HFFc6 (cell line): ENCODE measurements around the gene PRSS36. TPM values are rescaled to one million over a fixed set of nuclear protein-coding genes. Genes with fewer than 3 reads are reported as not detected.

Source experiments
- DNase-seq: peaks from one replicate; pipeline ENCODE4 v3.0.0-alpha.2; 2018
- H3K27ac Mint-ChIP-seq: 2 replicates; pipeline ENCODE4 v1.8.0; 2020; ENCODE audit warnings: mild to moderate bottlenecking, mixed read lengths
- H3K27me3 Mint-ChIP-seq: 2 replicates; pipeline ENCODE4 v1.8.0; 2021; ENCODE audit warnings: mild to moderate bottlenecking, moderate library complexity, mixed read lengths; ENCODE audit not compliant: insufficient read depth
- H3K36me3 Mint-ChIP-seq: 2 replicates; pipeline ENCODE4 v1.8.0; 2021; ENCODE audit warnings: low read depth, mixed read lengths
- H3K4me1 Mint-ChIP-seq: 2 replicates; pipeline ENCODE4 v1.8.0; 2020; ENCODE audit warnings: low read depth, mixed read lengths
- H3K4me3 Mint-ChIP-seq: 2 replicates; pipeline ENCODE4 v1.8.0; 2020; ENCODE audit warnings: mild to moderate bottlenecking, moderate library complexity, mixed read lengths
- H3K9me3 Mint-ChIP-seq: 2 replicates; pipeline ENCODE4 v1.8.0; 2020; ENCODE audit warnings: mild to moderate bottlenecking, mixed read lengths
- CTCF ChIP-seq: fragments of 200-600 bp; sonication (generic); IDR thresholded peaks from 2 replicates; pipeline ENCODE4 v1.5.0; 2021; ENCODE audit warnings: antibody characterized with exemption, mild to moderate bottlenecking
- total RNA-seq, 6 experiments: library from RNA; stranded (reverse); fragmentation: NEBNext Ultra II Directional; extraction: Animal tissue kit (Norgen Biotek cat#: 25700); gene quantifications; 2 replicates in 1 of 6; 3 replicates in 5 of 6; pipeline ENCODE4 v1.2.3, GENCODE V29; 2021

PRSS36 gene
- total RNA-seq, 6 experiments from 2014 or later: 0.38 to 0.60 (median 0.47) TPM; not detected in 2

DNA sequence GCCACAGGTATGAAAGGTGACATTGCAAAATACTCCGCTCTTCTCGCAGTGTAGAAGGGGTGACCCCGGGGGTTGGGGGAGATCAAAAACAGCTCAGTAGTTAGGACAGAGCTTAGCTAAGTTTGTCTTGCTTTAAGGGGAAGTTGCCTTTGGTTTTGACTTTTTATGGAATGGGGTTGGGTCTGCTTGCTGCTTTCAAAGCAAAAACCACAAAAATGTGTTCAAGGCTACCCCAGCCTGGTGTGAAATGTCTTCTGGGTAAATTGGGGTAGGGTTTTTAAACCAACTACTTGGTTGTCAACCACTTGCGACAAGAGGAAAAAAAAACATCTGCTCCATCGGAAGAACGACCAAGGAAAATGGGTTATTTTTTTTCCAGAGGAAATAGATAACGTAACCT, 36.3 kb upstream of the PRSS36 start:
- TF ChIP-seq CTCF: no peak
- peaks cover 65% of the 10 kb centered on the region for H3K4me1 Mint-ChIP-seq
- no peak for DNase-seq
- peaks cover 96% of the 10 kb centered on the region for H3K36me3 Mint-ChIP-seq
- H3K27ac Mint-ChIP-seq: peak overlapping the region; percentile 74
- no peaks in the 10 kb centered on the region for H3K9me3 Mint-ChIP-seq
- peaks cover 21% of the 10 kb centered on the region for H3K27me3 Mint-ChIP-seq
- H3K4me3 Mint-ChIP-seq: peak overlapping the region; percentile 37

DNA sequence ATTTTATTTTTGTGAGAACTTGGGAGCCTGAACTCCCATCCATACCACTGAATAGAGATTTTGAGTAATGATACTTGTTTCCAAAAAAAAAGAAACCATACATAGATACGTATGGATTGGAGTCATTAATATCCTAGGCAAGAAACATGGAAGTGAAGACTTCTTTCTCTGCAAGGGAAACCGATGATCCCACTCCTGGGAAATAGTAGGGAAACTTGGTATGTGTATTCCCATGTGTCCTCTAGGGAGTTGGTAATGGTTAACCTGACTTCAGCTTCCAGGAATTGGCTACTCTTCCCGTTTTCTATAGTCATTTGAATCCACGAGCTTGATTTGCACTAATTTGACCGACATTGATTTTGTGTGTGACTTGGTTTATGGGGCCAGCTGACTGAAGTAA, 35.5 kb upstream of the PRSS36 start:
- Mint-ChIP-seq H3K27ac (peak overlapping the region; percentile 66), H3K27me3 (peaks cover 21% of the 10 kb centered on the region), H3K4me3 (peak overlapping the region; percentile 37; the same call in 1 of the 2 replicates), H3K9me3 (no peaks in the 10 kb centered on the region), H3K36me3 (peaks cover 92% of the 10 kb centered on the region), H3K4me1 (peaks cover 64% of the 10 kb centered on the region)
- no peak for DNase-seq
- no peak for TF ChIP-seq CTCF

GRCh38 chr16:31184888-31185287, 35.0 kb upstream of the PRSS36 start:
- Mint-ChIP-seq H3K9me3 (no peaks in the 10 kb centered on the region), H3K27me3 (peaks cover 22% of the 10 kb centered on the region), H3K36me3 (peaks cover 88% of the 10 kb centered on the region), H3K4me1 (peaks cover 60% of the 10 kb centered on the region), H3K4me3 (peak overlapping the region; percentile 30), H3K27ac (peak overlapping the region; percentile 66)
- DNase-seq: no peak
- TF ChIP-seq CTCF: no peak

DNA sequence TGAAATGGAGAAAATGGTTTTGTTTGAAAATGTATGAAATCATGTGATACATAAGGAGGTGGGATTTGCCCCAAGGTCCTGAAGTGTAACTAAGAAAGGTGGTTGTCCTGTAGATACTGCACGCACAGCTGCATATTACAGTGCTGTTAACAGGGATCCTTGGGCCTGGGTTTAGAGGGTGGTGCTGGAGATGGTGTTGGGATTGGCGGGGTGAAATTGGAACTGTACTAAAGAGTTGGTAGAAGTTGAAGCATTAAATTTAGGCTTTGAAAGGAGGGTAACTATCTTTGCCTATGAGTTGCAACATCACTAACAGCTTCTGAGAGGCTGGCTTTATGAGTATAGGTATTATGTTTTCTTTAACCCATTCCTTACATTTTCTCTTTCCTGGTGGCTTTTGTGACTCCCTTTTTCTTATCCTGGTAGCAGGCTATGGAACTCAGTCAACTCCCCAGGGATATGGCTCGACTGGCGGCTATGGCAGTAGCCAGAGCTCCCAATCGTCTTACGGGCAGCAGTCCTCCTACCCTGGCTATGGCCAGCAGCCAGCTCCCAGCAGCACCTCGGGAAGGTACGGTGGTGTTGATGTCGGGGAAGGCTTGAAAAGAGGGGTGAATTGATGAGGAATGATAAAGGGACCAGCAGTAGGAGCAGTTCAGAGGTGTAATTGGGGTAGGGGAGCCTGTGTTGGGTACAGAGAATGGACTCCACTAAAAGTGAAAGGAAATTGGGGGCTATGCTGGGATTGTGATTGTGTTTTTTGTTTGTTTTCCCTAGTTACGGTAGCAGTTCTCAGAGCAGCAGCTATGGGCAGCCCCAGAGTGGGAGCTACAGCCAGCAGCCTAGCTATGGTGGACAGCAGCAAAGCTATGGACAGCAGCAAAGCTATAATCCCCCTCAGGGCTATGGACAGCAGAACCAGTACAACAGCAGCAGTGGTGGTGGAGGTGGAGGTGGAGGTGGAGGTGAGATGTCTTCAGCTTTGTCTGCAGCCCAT, 33.9 kb upstream of the PRSS36 start:
- no peaks in the 10 kb centered on the region for H3K9me3 Mint-ChIP-seq
- peaks cover 76% of the 10 kb centered on the region for H3K36me3 Mint-ChIP-seq
- DNase-seq: no peak
- peaks cover 22% of the 10 kb centered on the region for H3K27me3 Mint-ChIP-seq
- peaks cover 63% of the 10 kb centered on the region for H3K4me1 Mint-ChIP-seq
- no peak for TF ChIP-seq CTCF
- H3K4me3 Mint-ChIP-seq: peak overlapping the region; percentile 98
- H3K27ac Mint-ChIP-seq: peak overlapping the region; percentile 99

GRCh38 chr16:31182391-31182790, 32.5 kb upstream of the PRSS36 start:
- no peak for DNase-seq

More at GRCh38 chr16:31182391-31182790, 32.5 kb upstream of the PRSS36 start:
- H3K4me3 Mint-ChIP-seq: peak overlapping the region; percentile 98
- peaks cover 64% of the 10 kb centered on the region for H3K36me3 Mint-ChIP-seq
- peak overlapping the region; percentile 99 for H3K27ac Mint-ChIP-seq
- H3K9me3 Mint-ChIP-seq: no peaks in the 10 kb centered on the region
- peaks cover 61% of the 10 kb centered on the region for H3K4me1 Mint-ChIP-seq
- H3K27me3 Mint-ChIP-seq: peaks cover 24% of the 10 kb centered on the region
- no peak for TF ChIP-seq CTCF
